Measurements from ENCODE around the gene FAM53A.

The FAM53A gene

DNA sequence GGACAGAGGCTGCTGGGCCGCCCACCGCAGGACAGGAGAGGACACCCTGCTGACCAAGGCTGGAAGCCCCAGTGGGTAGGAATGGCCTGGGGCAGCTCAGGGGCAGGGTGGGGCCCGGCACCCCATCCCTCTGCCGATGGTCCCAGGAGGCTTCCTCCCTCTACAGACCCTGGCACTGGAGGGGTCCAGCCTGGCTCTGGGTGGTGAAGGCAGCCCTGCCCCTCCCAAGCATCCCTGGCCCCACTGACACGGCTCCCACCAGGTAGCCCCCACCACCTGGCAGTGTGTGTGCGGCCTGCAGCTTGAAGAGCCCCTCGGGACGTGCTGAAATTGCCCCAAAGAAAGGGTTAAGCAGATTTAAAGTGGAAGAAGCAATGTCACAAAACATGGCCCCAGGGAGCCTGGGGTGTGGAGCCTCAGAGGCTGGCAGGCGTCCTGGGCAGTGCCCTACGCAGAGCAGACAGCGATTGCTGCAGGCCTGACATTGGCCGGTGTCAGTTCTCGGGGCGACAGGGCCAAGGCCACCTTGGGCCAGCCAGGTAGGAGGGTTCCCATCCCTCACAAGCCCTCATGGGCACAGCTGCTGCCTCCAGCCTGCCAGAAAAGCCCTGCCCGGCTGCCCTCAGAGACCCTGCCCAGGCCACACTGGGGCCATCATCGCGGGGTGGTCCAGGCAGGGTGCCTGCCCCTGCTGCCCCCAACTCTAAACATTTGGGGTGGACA lies 80.5 kb downstream of the FAM53A start:
- no peak for DNase-seq (ENCODE audit: low read depth)

DNA sequence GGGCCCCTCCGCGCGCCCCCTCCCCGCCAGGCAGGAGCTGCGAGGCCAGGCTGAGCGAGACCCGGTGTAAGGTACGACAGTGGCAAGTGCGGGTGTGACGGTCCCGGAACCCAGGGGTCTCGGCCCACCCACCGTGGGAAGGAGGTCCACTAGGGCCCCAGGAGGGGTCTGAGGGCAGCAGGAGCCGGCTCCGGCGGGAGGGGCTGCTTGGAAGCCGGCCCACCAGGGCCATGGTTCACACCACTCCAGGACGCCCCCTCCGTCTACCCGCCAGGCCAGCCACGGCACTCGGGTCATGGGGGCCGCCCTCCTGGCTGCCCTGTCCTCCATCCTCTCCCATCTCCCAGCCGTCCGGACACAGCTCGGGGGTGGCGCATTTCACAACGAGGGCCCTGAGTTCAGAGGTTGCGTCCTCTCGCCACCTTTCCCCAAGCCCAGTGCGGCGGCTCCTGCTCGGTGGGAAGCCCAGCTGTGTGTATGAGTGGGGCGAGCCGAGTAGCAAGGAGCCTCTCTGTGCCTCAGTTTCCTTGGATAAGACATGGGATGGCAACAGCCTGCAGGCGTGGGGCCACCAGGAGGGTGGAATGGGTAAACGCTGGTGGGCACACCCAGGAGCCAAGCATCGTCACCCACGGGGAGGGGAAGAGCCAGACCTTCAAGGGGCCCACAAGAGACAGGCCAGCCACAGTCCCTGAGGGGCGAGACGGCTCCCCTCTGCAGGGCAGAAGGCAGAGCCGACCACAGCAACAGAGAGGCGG lies 81.3 kb downstream of the FAM53A start:
- DNase-seq (ENCODE audit: low read depth) = no peak

DNA sequence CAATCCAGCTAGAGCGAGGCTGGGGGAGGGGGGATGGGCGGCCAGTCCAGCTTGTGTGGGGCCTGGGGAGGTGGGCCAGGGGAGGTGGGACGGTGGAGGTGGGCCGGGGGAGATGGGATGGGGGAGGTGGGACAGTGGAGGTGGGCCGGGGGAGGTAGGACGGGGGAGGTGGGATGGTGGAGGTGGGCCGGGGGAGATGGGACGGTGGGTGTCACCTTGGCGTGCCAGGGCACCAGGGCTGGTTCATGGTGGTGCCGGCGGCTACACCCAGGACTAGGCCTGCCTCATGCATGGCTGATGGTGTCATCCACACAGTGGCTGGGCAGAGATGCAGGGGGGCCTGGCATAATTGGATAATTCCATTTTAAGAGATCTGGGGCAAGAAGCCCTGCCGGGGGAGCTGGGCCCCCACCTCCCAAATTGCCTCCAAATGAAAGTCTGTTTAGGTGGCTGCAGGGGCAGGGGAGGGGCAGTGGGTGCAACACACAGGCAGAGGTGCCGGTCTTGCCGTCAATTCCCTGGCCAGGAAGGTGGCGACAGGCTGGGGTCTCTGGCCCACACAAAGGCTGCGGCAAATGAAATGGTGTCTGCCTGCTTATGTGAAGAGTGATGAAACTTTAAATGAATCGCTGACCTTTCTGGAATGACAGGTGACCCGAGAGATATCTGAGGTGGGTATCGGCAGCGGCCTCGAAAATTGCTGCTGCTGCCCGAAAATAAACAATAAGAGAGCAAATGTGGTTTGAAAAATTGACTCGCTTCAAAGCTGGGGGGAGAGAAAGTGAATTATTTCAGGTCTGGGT lies 82.1 kb downstream of the FAM53A start:
- DNase-seq (ENCODE audit: low read depth) = no peak

DNA sequence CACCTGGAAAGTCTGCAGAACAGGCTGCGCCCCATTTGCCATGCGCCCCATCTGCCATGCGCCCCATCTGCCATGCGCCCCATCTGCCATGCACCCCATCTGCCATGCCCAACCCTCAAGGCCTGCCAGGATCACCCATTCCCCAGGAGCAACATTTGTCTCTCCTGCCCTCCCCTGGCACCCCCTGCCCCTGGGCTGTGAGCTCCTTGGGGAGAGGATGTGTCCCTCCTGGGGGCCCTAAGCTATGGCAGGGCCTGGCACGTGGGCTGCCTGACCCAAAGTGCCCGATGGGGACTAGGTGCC lies 82.6 kb downstream of the FAM53A start:
- no peak for DNase-seq (ENCODE audit: low read depth)

DNA sequence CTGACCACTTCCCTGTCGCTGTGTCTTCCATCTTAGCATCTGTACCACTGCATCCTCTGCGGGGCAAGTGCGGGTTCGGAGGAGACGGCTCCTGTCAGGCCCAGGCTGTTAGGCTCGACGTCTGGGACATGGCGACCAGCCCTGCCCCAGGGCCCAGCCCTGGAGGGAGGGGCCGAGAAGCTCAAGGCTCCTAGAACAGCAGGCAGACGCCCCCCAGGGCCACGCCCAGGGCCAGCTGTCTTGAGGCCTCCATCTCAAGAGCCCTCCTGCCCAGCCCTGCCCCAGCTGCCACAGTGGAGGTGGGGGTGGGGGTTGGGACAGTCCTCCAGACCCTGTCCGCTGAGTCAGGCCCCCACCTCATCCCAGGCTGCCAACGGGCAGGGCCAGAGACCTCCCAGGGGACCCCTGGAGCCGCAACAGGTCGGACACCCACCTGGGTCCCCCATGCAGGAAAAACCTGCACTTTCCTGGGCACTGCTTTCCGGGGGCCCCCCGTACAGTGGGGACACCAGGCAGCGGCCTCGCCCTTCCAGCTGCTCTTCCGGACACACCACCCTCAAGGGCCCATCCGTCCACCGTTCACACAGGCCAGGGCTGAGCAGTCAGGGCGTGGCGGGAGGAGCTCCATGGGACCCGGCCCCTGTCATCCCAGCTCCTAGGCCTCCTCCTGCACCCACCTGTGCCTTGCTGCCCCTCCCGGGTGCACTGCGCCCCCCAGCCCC lies 83.1 kb downstream of the FAM53A start:
- DNase-seq (ENCODE audit: low read depth) = no peak

DNA sequence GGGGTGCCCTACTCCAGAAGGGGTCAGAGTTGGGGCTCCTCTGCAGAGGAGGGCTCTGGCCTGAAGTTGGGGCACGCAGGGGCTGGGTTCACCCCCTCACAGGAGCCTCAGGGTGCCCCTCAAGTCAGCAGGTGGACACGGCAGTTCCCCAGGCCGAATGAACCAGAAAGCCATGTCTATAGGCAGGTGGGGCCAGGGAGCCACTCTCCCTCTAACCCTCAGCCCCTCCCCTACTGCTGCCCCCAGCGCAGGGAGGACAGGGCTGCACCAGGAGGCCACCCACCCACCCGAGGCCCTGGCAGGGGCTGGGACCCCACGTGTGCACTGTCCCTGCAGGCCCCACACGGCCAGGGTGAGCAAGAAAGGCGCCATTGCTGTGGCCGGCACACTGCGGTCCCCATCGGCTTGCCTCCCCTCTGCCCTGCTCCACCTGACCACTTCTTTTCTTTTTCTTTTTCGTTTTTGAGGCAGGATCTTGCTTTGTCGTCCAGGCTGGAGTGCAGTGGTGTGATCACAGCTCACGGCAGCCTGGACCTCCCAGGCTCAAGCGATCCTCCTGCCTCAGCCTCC lies 83.8 kb downstream of the FAM53A start:
- no peak for DNase-seq (ENCODE audit: low read depth)

DNA sequence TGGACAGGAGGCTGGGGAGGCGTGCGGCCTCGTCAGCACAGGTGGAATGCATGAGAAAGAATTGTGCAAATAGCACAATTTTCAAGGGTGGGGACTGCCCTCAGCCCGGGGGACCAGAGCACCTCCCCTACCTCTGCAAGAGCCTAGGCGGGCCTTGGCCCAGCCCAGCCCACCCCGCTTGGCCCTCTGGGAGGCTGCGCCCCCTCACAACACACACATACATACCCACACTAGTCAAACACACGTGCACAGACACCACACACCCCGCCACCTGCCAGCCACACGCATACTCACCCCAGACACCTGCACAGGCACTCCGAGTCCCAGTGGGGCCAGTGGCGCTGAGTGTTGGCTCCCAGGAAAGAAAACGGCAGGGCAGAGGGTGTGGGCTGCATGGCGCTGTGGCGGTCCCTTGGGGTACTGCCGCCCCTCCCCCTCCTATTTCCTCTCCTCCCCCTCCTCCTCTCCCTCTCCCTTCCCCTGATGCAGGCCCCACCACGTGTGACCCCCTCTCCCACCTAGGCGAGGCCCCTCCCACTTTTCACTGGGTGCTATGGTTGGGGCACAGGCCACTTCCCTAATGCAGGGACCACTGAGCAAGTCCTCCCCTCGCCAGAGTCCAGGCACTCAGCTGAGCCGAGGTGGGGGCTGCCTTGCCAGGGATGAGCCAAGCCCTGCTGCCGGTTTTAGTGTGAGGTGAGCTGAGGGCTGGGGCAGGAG lies 84.5 kb downstream of the FAM53A start:
- no peak for DNase-seq (ENCODE audit: low read depth)

DNA sequence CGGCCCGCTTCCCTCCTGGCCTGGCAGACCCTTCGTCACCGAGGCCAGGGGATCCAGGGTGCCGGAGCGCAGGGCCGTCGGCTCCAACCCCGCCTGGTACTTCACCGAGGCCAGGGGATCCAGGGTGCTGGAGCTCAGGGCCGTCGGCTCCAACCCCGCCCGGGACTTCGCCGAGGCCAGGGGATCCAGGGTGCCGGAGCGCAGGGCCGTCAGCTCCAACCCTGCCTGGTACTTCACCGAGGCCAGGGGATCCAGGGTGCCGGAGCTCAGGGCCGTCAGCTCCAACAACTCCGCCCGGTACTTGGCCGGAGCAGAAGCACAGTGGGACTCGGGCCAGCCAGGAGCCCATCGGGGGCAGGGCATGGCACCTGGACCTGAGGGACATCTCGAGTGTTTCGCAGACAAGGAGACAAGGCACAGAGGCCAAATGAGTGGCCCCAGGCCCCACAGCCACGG lies 85.1 kb downstream of the FAM53A start:
- DNase-seq (ENCODE audit: low read depth) = no peak

DNA sequence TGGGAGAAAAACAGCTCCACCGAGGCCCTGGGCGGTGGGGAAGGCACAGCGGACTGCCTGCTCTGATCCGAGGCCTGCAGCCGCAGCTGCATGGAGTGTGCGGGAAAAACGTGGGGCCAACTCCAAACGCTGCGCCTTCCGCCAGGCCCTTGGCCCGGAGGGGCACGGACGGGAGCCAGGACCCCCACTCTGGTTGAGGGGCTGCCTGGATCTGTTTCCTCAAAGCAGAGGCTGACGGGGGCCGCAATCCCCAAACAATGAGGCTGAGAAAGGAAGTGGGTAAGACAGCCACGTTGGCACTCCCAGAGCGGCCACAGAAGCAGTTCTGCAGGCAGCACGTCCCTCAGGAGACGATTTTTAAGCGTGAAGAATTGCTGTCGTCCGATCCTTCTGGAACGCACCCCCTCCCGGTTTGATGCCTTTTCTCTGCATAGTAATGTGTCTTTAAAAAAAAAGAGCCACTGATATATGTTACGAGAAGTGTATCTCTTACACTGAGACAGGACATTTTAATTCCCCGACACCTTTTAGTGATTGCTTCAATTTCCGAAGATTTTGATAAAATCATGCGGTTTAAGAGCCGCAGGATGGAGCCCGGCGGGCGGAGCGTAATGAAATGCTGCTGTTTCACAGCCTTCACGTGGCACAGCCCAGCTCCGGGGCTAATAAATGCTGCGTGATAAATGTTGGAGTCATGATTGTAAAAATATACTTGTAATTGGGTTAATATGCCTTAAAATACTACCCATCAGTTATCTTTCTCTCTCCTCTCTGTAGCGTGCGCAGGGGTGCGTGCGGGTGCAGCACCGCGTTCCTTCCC lies 85.7 kb downstream of the FAM53A start:
- no peak for DNase-seq (ENCODE audit: low read depth)

DNA sequence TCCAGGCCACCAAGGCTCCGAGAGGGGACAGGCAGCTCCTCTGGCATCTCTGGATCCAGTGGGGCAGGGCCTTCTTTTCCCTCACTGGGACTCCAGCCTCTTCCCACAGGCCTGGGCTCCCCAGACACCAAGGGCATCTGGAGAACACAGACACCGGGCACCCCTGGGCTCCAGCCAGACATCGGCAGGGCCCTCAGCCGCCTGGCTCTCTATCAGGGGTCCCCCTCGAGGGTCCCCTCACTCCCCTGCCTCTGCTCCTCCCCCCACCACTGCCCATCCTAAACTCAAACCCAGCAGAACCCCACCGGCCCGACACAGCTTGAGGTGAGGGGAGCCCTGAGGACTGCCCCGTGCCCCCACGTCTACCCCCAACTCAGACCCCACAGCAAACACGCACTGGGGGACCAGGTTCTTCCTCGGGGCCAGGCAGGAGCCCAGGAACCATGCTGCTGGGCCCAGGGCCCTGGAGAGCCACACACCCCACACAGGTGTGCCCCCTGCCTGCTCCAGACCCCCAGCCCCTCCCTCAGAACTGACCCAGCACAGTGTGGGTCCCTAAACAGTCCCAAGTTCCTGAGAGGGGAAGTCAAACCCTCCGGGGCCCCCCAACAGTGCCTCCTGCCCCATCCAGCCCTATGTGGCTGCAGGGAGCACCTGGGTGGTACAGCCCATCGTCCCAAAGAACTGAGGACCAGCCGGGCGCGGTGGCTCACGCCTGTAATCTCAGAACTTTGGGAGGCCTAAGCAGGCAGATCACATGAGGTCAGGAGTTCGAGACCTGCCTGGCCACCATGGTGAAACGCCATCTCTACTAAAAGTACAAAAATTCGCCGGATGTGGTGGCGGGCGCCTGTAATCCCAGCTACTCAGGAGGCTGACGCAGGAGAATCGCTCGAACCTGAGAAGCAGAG lies 86.8 kb downstream of the FAM53A start:
- no peak for DNase-seq (ENCODE audit: low read depth)

DNA sequence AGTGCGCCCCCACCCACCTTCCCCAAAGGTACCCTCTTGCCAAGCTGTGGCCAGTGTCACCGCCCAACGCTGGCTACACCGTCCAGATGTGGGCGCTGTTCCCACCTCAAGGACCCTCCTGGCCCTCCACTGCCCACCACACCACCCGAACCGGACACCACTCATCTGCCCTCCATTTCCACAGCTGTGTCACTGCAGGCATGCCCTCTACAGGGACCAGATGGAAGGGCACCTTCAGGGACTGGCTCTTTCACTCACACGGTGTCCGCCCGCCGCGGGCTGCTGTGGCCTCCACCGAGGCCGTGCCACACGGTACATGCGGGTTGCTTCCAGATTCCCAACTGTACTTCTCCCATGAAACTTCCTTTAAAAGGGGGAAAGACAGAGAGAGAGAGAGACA lies 87.7 kb downstream of the FAM53A start:
- DNase-seq (ENCODE audit: low read depth) = no peak

DNA sequence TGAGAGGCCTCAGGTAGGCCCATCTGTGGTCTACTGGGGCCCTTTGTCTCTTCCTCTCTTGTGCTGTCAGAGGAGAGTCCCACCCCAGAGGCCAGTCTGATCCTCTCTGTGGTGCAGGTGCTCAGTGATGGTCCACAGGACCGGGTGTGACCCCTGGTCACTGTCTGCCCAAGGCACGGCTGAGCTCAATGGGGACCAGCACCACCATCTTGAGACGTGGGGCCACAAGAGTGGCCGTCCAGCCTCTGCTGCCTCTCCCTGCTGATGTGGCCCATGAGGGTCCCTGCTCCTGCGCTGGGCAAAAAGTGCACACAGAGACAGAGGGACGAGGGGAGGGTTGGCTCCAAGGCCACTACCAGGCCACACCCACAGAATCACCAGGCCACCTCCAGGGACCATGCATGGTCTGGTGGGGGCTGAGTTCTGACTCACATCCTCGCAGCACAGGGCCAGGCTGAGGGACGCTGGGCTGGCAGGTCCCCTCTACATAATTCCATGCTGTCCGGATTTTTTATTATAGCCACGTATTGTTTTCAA lies 88.3 kb downstream of the FAM53A start:
- DNase-seq (ENCODE audit: low read depth) = no peak

DNA sequence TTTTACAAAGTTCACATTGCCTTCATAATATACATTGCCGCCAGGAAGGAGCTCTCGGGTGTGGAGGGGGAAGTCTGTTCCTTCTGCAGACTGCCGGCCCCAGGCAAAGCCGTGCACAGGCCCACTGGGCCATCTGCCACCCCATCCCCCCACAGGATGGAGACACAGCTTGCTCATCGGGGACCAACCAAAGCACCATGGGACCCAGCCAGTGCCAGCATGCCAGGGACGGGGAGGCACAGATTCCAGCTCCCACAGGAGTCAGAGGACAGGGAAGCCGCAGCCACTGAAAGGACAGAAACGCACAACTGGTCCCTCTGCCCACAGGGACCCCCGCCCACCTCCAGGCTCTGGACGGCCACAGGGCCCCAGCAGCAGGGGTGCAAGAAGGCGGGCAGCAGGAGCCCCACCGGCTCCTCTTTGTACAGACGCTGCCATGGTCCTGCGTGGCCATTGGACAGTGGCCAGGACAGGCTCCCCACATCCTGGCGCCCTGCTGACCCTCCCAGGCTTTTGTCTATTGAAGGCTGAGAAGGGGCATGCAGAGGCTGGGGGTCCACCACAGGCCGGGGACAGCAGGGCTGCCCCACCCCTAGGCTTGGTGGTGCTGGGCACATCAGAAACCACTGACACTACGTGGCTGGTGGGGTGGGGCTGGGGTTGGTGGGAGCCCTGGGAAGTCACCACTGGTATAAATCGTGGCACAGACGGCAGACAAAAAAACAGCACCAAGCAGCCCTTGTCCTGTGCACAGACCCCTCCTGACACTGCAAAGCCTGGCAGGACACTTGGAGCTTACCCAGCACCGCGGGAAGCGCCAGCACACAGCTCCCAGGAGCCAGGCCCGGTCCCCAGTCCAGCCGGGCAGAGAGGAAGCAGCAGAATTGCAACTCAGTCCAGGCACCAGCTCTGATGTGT lies 89.0 kb downstream of the FAM53A start:
- DNase-seq (ENCODE audit: low read depth) = no peak

DNA sequence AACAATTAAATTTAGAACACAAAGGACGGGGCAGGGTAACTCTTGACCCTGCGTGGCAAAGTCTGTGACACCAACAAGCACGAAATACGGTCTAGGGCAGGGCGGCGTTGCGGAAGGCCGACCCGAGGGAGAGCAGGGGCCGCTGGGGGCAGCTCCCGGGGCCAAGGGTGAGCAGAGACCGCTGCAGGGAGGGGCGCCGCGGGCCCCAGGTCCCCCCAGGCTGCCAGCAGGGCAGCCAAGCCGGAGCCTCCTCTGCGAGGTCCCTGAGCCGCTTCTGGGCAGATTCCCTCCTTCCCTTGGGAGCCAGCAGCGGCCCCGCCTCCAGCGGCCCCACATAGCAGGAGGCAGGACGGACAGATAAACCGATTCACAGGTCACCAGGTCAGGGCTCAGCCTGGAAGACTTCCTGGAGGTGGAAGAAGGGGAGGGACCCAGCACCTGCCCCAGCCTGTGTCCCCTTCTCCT lies 90.2 kb downstream of the FAM53A start:
- no peak for DNase-seq (ENCODE audit: low read depth)

DNA sequence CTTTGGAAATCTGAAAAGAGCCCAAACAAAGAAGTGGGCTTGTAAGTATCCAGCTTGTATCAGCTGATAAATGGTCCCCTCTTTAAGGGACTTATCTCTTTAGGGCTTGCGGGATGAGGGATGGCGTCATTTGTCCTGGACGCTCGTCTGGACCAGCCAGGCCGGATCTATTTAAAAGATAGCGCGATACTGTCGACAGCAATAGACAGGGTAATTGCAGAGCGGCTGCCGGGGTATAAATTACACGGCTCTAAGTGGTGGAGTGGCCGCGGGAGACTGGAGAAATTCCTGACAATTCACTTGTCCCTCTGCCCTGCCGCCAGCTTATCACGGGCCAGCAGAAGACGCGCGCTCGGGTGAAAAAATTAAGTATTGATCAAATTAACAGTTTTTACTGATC lies 90.7 kb downstream of the FAM53A start:
- no peak for DNase-seq (ENCODE audit: low read depth)

DNA sequence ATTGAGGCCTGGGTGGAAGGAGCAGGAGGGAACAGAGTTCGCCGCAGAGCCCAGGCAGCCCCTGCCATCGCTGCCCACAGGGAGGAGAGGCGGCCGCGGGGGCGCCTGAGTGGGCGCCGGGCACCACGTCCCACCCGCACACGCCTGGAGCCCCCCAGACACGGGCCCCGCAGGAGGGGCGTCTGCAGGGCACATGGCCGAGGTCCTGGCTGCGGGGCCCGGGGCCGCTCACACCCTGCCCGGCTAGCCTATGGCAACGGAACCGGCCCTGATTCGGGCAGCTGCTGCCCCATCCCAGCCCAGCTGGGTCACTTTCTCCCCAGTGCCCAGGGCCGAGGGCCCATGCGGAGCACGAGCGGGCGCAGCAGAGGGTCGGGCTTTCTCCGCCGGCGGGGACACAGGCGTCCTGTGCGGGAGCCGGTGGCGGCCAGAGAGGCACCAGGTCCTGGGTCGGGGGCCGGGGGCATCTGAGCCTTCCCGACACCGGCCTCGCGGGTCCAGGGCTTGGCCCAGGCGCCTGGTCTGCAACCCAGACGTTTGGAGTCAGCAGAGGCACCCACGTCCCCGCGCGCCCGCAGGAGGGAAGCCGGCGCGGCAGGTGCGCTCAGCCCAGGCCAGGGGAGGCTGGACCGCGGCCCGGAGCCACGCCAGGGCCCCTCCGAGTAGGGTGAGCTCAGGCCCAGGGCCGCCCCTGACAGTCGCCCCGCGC lies 91.2 kb downstream of the FAM53A start:
- no peak for DNase-seq (ENCODE audit: low read depth)

DNA sequence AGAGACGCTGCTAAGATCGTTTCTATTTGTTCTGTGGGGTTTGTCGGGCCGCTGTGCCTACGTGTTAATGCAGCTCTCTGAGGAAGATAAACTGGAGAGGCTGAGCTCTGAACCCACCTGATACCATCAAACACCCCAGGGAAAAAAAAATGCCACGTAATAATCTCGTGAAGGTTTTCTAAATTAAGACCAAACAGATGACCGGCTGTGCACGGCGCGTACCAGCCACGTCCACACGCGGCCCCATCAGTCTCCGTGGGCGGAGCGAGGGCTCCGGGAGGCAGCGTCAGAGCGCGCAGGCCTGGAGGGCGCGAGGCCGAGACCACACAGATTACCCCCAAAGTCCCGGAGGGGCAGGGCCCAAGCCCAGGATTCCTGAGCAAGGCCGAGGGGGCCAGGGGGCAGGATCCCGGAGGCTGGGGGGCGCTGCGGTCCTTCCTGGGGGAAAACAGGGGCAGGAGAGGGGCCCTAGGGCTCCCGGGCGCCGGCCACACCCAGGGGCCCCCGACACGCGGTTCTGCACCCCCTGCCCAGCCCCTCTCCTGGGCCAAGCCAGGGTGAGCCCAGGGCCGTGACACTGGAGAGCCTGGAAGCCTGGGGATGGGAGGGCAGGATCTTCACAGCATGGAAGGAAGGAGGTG lies 91.9 kb downstream of the FAM53A start:
- no peak for DNase-seq (ENCODE audit: low read depth)
